Fibroblast of upper back skin (primary cell): ENCODE data around the gene MTMR10.

ENCODE experiments used
- DNase-seq: peaks from one replicate; pipeline ENCODE4 v3.0.0-alpha.2; 2013

The MTMR10 gene

DNA sequence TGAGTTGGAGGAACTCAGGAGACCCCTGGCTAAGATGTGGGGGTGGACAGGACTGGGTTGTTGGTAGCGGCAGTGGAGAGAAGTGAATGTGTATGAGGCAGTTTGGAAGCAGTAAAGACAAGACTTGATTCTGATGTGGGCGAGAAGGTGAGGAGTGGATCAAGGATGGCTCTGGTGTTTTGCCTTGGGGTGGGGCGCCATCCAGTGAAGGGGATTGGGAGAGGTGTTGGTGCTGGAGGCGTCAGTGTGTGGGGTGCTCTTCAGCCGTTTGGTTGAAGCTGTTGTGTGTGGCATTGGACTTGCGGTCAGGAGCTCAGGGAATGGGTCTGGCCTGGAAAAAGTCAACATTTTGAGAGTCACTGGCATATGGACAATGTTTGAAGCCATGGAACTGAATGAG lies 74.4 kb downstream of the MTMR10 start:
- no peak for DNase-seq

- no peak for DNase-seq
These were observed 77.7 kb downstream of the MTMR10 start for GRCh38 chr15:30913761-30914160.

GRCh38 chr15:30906366-30906765 lies 85.1 kb downstream of the MTMR10 start:
- DNase-seq = no peak

DNA sequence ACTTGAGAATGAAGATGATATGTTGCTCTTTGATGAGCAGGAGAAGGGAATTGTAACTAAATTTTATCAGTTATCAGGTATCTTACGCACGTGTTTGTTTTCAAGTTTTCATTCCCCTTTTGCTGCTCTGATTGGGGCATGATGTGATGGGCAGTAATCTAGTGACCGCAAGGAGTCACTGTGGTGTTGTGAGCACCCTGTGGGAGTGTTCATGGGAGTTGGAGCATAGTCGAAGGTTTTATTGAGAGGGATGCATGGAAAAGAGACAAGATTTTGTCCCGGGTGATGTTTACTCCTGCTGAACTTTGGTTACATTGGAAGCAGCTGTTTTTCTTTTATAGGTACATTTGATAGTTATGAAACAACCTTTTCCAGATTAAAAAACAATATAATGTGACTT lies 85.6 kb downstream of the MTMR10 start:
- DNase-seq = no peak

GRCh38 chr15:30904812-30905211 lies 86.6 kb downstream of the MTMR10 start:
- no peak for DNase-seq

- DNase-seq = peak; percentile 83
These were observed 87.8 kb downstream of the MTMR10 start, which contains the start of gene FAN1 for GRCh38 chr15:30903497-30904187. TSS of gene FAN1 (plus strand) at chr15:30903915. CDS start at chr15:30904664, 749 bp downstream.

DNA sequence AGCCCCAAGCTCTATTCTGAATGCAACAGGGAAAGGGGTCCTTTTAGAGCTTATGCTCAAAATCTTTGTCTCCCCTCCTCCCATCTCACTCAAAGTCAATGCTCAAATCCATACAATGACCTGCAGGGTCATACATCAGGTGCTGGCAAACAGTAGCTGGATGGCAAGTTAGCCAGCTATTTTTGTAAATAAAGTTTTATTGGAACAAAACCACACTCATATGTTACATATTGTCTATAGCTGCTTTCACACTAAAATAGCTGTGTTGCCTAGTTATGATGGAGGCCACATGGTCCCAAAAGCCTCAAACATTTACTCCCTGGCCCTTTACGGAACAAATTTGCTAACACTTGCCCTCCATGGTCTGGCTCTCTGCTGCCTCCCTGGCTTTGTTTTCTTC lies 89.5 kb downstream of the MTMR10 start:
- DNase-seq = no peak

DNA sequence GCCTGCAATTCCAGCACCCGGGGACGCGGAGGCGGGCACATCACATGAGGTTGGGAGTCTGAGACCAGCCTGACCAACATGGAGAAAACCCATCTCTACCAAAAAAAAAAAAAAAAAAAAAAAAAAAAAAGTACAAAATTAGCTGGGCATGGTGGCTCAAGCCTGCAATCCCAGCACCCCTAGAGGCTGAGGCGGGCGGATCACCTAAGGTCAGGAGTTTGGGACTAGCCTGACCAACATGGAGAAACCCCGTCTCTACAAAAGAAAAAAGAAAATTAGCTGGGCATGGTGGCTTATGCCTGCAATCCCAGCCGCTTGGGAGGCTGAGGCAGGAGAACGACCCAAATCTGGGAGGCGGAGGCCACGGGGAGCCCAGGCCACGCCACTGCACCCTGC lies 95.2 kb downstream of the MTMR10 start:
- DNase-seq = no peak

DNA sequence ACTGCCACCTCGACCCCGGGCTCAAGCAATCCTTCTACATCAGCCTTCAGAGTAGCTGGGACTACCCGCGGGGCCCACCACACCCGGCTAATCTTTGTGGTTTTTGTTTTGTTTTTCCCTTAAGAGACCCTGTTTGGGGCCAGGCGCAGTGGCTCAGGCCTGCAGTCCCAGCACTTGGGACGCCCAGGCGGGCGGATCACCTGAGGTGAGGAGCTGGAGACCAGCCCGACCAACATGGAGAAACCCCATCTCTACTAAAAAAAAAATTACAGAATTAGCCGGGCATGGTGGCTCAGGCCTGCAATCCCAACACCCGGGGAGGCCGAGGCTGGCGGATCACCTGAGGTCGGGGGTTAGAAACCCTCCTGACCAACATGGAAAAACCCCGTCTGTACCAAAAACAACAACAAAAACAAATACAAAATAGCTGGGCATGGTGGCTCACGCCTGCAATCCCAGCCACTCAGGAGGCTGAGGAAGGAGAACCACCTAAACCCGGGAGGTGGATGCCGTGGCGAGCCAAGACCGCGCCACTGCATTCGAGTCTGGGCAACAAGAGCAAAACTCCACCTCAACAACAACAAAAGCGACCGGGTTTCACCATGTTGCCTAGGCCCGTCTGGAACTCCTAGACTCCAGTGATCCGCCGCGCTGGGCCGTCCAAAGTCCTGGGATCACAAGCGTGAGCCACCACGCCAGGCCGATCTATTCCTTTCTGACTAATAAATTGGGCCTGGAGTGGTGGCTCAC lies 95.8 kb downstream of the MTMR10 start:
- DNase-seq = no peak

DNA sequence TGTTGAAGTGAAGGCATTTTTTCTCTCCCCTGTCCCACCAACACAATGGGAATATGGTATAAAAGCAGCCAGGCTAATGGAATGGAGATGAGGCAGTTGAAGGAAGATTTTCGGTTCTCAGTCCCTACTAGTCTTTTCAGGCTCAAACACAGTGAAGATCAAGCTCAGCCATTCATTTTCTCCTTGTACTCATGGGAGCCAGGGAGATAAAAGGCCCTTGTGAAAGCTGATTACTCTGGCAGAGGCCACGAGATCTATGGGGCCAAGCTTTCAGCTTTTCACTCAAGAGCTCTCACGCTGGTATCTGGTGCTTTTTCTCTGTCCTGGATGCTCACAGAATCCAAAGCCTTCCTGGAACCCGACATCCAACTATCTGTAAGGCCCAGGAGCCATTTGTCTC lies 102.2 kb downstream of the MTMR10 start:
- no peak for DNase-seq
